Measurements from ENCODE around the gene KREMEN1. TPM values are rescaled to one million over a fixed set of nuclear protein-coding genes. Genes with fewer than 3 reads are reported as not detected.

KREMEN1 gene
- total RNA-seq, 1 donor from 2014 or later: 24.6 TPM

DNA sequence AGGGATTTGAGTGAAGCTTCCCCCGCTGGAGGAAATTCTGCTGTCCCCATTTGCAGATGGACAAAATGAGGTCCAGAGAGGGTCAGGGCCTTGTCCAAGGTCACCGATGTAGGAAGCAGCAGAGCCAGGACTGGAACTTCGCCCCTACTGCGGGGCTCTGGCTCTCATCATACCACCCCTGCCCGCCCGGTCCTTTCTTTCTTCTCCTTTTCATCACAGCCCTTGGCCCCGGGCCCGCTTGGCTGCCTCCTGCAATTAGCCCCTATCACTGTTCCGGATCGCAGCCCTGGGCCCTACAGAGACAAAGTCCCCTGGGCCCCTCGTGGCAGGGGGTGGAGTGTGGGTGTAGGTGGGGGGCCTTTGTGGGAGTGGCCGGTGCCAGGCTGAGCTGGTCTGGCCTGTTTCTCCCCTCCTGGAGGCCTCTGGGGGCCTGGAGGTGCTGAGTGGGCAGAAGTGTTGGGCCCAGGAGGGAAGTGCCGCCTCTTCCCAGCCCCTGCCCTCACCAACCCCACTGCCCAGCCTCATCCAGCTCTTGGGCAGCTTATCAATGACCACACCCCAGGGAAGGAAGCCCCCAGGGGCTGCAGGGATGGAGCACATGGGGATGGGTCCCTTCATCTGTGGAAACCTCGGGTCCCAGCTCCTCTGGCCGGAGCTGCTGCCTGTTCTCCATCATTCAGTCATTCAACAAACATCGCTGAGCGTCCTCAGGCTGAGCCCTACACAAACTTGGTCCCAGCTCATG, 136.2 kb downstream of the KREMEN1 start:
- DNase-seq (ENCODE audit: extremely low spot score in 2 of 2): no peak
- H3K27ac ChIP-seq: no peak overlapping the region

GRCh38 chr22:29209624-29209929, 136.7 kb downstream of the KREMEN1 start:
- no peak overlapping the region for H3K27ac ChIP-seq
- intact Hi-C loops (cut with DNase I): no loop called here
- H3K27me3 ChIP-seq: no peaks in the 10 kb centered on the region
- no peaks in the 10 kb centered on the region for H3K36me3 ChIP-seq
- TF ChIP-seq POLR2AphosphoS5 (IDR thresholded peaks at IDR 0.05; ENCODE audit: insufficient read depth in 1 of 2, low read depth in 1 of 2): no peak
- no peak for TF ChIP-seq POLR2A (IDR thresholded peaks at IDR 0.05)
- TF ChIP-seq CTCF (IDR thresholded peaks at IDR 0.05): no peak
- H3K4me3 ChIP-seq: no peak overlapping the region
- peaks cover 14% of the 10 kb centered on the region for H3K4me1 ChIP-seq
- H3K9me3 ChIP-seq: no peaks in the 10 kb centered on the region
- no peak for DNase-seq (ENCODE audit: extremely low spot score in 2 of 2)

More for the DNA sequence above, 136.2 kb downstream of the KREMEN1 start:
- Histone ChIP-seq H3K36me3 (no peaks in the 10 kb centered on the region), H3K9me3 (no peaks in the 10 kb centered on the region), H3K4me1 (peaks cover 14% of the 10 kb centered on the region), H3K4me3 (no peak overlapping the region), H3K27me3 (no peaks in the 10 kb centered on the region)
- TF ChIP-seq POLR2A (IDR thresholded peaks at IDR 0.05) (no peak), POLR2AphosphoS5 (IDR thresholded peaks at IDR 0.05; ENCODE audit: insufficient read depth in 1 of 2, low read depth in 1 of 2) (no peak), CTCF (IDR thresholded peaks at IDR 0.05) (no peak)
- intact Hi-C loops (cut with DNase I): no loop called here

DNA sequence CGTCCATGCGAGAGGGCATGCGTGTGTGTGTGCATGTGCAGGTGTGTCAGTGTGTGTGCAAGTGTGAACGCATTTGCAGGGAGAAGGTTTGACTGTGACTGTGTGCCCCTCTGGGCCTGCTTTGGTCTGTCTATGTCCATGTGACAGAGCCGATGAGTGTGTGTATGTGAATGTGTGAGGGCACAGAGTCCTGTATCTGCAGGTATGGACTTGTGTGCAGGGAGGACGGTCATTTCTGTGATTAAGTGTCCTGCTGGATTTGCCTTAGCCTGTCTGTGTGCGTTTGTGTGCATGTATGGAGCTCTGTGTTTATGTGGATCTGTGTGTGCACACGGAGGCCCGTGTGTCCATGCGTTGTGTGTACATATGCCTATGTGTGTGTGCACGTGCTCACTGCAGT, 138.2 kb downstream of the KREMEN1 start:
- TF ChIP-seq POLR2A (IDR thresholded peaks at IDR 0.05) (no peak), POLR2AphosphoS5 (IDR thresholded peaks at IDR 0.05; ENCODE audit: insufficient read depth in 1 of 2, low read depth in 1 of 2) (no peak), CTCF (IDR thresholded peaks at IDR 0.05) (no peak)
- H3K4me1 ChIP-seq: peaks cover 8% of the 10 kb centered on the region
- H3K9me3 ChIP-seq: no peaks in the 10 kb centered on the region
- no peaks in the 10 kb centered on the region for H3K36me3 ChIP-seq
- H3K4me3 ChIP-seq: no peak overlapping the region
- no peak overlapping the region for H3K27ac ChIP-seq
- H3K27me3 ChIP-seq: no peaks in the 10 kb centered on the region
- intact Hi-C loops (cut with DNase I): no loop called here
- DNase-seq (ENCODE audit: extremely low spot score in 2 of 2): no peak

DNA sequence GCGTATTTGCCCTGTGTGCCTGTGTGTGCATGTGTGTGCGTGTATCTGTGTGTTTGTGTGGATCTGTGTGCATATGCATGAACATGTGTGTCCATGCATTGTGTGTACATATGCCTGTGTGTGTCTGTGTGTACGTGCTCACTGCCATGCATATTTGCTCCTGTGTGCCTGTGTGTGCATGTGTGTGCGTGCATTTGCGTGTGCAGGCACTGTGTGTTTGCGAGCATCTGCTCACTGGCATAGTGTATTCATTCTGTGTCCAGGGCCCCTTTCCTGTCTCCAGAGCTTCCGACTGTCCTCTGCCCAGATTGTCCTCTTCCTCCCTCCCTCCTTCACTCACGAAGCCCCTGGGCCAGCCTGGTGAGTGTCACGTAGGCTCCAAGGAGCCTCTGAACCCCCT, 138.6 kb downstream of the KREMEN1 start:
- intact Hi-C loops (cut with DNase I): no loop called here
- TF ChIP-seq CTCF (IDR thresholded peaks at IDR 0.05) (no peak), POLR2A (IDR thresholded peaks at IDR 0.05) (no peak), POLR2AphosphoS5 (IDR thresholded peaks at IDR 0.05; ENCODE audit: insufficient read depth in 1 of 2, low read depth in 1 of 2) (no peak)
- Histone ChIP-seq H3K27ac (no peak overlapping the region), H3K9me3 (no peaks in the 10 kb centered on the region), H3K4me1 (peaks cover 4% of the 10 kb centered on the region), H3K27me3 (no peaks in the 10 kb centered on the region), H3K36me3 (no peaks in the 10 kb centered on the region), H3K4me3 (no peak overlapping the region)
- DNase-seq (ENCODE audit: extremely low spot score in 2 of 2): no peak

DNA sequence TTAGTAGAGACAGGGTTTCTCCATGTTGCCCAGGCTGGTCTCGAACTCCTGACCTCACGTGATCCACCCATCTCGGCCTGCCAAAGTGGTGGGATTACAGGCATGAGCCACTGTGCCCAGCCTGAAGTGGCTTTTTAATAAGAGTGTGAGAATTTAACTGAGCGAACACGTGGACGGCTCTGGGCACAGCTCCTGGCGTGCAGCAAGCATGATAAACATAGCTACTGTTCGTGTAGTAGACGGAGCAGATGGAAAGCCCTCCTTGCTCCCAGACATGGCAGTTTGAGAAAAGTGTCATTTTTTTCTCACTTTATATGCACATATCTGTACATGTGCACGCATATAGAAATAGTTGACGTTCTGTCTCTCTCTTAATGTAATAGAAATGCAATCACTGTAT, 139.9 kb downstream of the KREMEN1 start:
- H3K4me3 ChIP-seq: no peak overlapping the region

More for the DNA sequence above, 139.9 kb downstream of the KREMEN1 start:
- Histone ChIP-seq H3K27ac (no peak overlapping the region), H3K36me3 (no peaks in the 10 kb centered on the region), H3K4me1 (no peaks in the 10 kb centered on the region), H3K27me3 (no peaks in the 10 kb centered on the region), H3K9me3 (no peaks in the 10 kb centered on the region)
- intact Hi-C loops (cut with DNase I): no loop called here
- DNase-seq (ENCODE audit: extremely low spot score in 2 of 2): no peak
- TF ChIP-seq CTCF (IDR thresholded peaks at IDR 0.05): no peak
- TF ChIP-seq POLR2AphosphoS5 (IDR thresholded peaks at IDR 0.05; ENCODE audit: insufficient read depth in 1 of 2, low read depth in 1 of 2): no peak
- no peak for TF ChIP-seq POLR2A (IDR thresholded peaks at IDR 0.05)
